Measurements from ENCODE around the gene ANKRD35.
"Not testable (repeated sequence)": the region's sequence is repeated elsewhere in the genome, so short reads cannot be mapped to it uniquely, and the experiment has no call there.

The ANKRD35 gene

GRCh38 chr1:145857170-145857569, 28.5 kb downstream of the ANKRD35 start:
- DNase-seq (ENCODE audit: low read depth), result no peak

DNA sequence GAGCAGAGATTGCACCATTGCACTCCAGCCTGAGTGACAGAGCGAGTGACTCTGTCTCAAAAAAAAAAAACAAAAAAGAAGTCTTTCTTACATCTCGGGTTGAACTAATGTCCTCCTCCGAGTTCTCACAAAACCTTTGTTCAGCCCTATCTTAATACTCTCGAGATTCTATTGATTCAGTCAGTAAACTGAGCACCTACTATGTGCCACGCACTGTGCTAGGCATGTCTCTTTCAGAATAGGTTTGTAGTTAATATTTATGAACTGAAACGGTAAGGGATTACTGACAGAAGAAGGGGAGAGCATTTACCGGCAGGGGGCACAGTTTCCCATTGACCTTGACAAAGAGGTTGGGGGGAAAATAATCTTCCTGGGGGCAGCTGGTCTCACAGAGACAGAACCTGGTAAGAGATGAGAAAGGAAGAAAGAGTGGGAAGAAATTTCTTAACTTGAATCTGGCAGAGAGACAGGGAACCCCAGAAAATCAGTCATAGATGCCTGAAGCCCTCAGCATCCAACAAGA, 30.2 kb downstream of the ANKRD35 start:
- DNase-seq (ENCODE audit: low read depth), result no peak

- no peak for DNase-seq (ENCODE audit: low read depth)
These were observed 36.1 kb downstream of the ANKRD35 start for GRCh38 chr1:145849356-145850160.

GRCh38 chr1:145847827-145848226, 37.8 kb downstream of the ANKRD35 start:
- DNase-seq (ENCODE audit: low read depth), result no peak

- DNase-seq (ENCODE audit: low read depth), result no peak
These were observed 39.5 kb downstream of the ANKRD35 start for GRCh38 chr1:145846201-145846612.

DNA sequence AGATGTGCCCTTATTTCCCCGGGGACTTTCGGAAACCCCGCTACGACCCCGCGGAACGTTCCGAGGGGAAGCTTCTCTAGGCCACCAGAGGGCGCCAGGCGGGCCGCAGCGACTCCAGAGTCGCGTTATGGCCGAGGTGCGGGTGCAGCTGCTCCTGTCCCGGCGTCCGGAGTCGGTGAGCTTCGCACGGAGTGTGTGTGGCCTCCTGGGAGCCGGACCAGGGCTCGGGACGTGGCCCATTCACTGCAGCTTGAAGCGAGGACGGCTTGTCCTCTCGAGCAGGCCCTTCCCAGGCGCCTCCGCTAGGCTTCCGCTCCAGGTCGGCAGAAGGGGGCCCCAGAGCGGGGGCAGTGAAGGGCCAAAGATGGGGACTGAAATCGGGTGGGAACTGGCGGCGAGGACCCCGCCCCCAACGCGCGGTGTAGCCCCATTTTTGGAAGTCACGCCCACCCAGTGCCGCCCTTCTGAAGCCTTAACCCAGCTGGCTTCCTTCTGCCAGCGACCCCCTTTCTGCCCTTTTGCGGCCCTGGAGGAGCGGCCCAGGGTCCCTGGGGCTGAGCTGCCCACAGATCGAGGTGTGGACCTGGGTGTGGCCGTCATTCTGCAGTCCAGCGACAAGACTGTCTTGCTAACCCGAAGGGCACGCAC, 40.0 kb downstream of the ANKRD35 start, which contains the start of gene NUDT17:
NUDT17 (plus strand) TSS at position 117 of the 648 bp plus-strand sequence; CDS start at position 128, 11 bp downstream.
- DNase-seq (ENCODE audit: low read depth), result peak; percentile 55

- DNase-seq (ENCODE audit: low read depth), result no peak
These were observed 40.5 kb downstream of the ANKRD35 start for GRCh38 chr1:145845144-145845513.

DNA sequence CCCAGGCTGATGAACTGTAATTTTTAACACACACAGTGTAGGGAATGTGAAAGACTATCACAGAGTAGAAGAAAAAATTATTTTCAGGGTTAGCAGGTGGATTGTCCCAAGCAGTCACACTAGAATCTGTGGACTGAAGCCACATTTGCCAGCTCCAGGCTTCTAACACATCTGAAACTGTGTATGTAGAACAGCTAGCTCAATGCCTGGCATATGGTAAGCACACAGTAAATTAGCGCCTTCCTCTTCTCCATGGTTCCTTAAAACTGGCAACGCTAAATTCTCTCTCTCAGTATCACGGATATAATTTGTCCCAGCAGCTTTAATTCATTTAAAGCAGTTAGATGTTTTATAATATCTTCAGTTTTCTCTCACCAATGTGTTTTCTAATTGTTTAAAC, 42.6 kb downstream of the ANKRD35 start:
- no peak for DNase-seq (ENCODE audit: low read depth)

GRCh38 chr1:145837656-145838055, 48.0 kb downstream of the ANKRD35 start:
- no peak for DNase-seq (ENCODE audit: low read depth)

DNA sequence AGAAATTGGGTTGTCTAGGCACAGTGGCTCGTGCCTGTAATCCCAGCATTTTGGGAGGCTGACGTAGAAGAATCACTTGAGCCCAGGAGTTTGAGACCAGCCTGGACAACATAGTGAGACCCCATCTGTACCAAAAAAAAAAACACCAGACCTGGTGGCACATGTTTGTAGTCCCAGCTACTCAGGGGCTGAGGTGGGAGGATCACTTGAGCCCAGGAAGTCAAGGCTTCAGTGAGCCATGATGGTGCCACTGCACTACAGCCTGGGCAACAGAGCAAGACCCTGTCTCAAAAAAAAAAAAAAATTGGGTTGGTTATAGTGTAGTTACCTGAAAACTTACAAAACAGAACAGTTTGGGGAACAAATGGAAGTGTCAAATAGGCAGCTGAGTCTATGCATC, 54.9 kb downstream of the ANKRD35 start:
- DNase-seq (ENCODE audit: low read depth), result not testable (repeated sequence)

DNA sequence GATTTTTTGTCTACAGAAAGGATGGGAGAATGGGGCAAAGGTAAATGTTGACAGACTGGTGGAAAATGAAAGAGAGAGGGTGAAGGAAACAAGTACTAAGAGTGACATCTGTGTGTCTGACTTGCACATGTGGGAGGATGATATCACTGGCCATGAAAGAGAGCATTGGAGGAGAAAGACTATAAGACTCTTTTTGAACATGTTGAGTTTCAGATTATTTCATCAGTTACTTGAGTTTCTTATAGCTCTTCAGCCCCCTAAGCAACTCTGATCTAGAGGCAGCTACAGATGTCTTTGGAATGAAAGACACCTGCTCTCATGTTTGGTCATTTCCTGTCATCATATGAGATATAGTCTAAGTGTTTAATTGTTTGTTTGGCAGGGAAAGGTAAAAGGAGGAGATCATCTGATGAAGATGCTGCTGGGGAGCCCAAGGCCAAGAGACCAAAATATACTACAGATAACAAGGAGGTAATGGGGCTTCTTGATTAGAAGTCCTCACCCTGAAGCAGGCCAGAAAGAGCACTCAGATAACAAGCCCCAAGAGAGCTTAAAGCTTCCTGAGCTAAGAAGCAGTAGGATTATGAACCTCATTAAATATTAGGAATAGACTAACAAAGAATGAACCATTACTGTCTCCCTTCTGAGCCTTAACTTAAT, 57.2 kb downstream of the ANKRD35 start:
- no peak for DNase-seq (ENCODE audit: low read depth)

GRCh38 chr1:145827966-145828365, 57.7 kb downstream of the ANKRD35 start:
- no peak for DNase-seq (ENCODE audit: low read depth)

DNA sequence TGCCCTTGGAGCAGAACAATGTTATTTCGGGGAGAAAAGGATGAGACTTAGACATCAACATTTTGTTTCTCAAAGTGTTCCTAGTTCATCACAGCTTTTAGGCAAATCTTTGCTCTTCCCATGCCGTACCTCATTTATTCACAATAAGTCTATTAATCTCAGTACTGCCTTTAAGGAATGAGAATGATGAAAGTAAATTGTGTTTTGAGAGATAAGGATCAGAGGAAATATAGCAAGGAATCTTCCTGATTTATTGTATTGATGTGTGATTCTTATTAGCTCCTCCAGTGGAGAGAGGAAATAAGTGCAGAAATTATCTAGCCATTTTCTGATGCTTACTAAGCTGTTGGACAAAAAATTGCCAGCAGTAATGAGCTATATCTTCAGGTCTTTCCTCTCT, 59.6 kb downstream of the ANKRD35 start:
- no peak for DNase-seq (ENCODE audit: low read depth)

DNA sequence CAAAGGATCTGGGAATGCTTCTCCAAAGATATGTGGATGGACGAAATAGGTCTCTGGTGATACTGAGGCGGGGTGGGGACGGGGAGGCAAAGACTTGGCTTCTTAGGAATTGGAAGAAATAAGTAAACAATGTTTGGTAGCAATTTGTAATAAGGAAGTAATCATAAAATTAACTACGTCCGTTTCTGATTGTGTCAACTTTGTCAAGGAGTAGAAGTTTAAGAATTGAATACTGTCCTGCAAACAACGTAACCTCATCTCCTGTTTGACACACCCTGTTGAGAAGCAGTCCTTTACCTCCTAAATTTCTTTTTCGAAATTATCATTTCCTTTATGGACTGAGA, 61.2 kb downstream of the ANKRD35 start:
- DNase-seq (ENCODE audit: low read depth), result no peak

DNA sequence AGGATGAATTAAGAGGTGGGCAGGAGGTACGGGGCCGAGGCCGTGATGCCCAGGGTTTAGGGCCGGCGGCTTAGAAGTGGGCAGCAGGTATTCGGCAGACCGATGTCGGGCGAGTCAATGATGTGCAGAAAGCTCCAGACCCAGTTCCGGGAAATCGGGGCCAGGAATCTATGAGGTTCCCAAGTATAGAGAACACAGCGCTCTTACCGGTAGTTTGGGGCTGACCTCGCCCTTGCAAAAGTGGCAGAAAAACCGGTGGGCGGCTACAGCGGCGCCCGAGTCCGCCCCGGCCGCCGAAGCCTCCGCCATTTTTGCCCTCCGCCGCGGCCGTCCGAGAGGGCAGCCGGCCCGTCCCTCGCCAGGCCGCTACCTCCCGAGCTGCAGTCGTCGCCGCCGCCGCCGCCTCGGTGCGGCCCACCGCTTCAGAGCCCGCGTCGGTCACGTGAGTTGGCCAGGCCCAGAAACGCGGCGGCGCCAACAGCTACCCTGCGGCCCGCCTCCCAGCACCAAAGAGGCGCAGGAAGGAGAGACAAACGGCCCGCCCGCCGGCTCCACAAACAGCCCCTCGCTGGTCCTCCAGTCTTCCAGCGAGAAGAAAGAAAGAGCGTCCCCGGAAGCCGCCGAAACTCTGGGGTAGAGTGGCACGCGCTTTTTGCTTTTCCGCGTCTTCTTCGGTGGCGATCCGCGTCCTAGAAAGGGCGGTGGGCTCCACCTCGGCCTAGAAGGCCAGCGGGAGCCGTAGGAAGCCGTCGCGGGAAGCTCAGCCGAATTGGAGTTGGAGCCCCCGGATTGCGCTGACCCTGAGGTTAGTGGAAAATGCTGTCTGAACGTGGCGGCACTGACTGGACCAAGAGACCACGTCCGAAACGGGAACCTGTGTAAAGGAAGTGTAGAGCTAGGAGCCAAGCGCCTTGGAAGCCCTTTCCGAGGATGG, 61.8 kb downstream of the ANKRD35 start, which contains the start of the genes POLR3C and RNF115:
POLR3C (plus strand) TSS at position 636 of the 934 bp plus-strand sequence. CDS start 1,577 bp downstream, outside the sequence.
RNF115 (minus strand) TSS at position 531 of the 934 bp plus-strand sequence; CDS start at position 309, 222 bp downstream.
- peak; percentile 56 for DNase-seq (ENCODE audit: low read depth)

GRCh38 chr1:145822779-145823331, 62.8 kb downstream of the ANKRD35 start:
- DNase-seq (ENCODE audit: low read depth), result not testable (repeated sequence)

DNA sequence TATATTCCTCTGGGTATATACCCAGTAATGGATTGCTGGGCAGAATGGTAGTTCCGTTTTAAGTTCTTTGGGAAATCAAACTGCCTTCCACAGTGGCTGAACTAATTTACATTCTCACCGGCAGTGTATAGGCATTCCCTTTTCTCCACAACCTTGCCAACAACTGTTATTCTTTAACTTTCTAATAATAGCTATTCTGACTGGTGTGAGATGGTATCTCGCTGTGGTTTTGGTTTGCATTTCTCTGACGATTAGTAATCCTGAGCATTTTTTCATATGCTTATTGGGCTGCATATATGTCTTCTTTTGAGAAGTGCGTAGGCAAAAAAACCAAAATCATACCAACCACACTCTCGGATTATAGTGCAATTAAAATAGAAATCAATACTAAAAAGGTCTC, 67.6 kb downstream of the ANKRD35 start:
- not testable (repeated sequence) for DNase-seq (ENCODE audit: low read depth)

Data from stimulated activated CD8-positive, alpha-beta memory T cell treated with anti-CD3 and anti-CD28 coated beads, Interleukin-15, amount 100 ng/mL, for 24 hours (primary cell).